GM12801 (cell line): ENCODE measurements around the gene PSMA6.

ENCODE experiments used
- CTCF ChIP-seq: IDR thresholded peaks from one replicate; pipeline ENCODE4 v1.5.1; 2011; ENCODE audit warnings: control low read depth; ENCODE audit not compliant: insufficient read length; ENCODE audit errors: extremely low read depth

The PSMA6 gene

GRCh38 chr14:35297706-35298105, 5.5 kb downstream of the PSMA6 start:
- TF ChIP-seq CTCF, result no peak

GRCh38 chr14:35298351-35298750, 6.2 kb downstream of the PSMA6 start:
- TF ChIP-seq CTCF, result no peak

- no peak for TF ChIP-seq CTCF
Measured at GRCh38 chr14:35299708-35300107, 7.5 kb downstream of the PSMA6 start.

- TF ChIP-seq CTCF, result no peak
Measured at GRCh38 chr14:35300228-35300627, 8.0 kb downstream of the PSMA6 start.

- TF ChIP-seq CTCF, result no peak
Measured at GRCh38 chr14:35301735-35302528, 9.8 kb downstream of the PSMA6 start.

GRCh38 chr14:35303149-35303935, 11.2 kb downstream of the PSMA6 start:
- TF ChIP-seq CTCF, result no peak

GRCh38 chr14:35304812-35305462, 12.8 kb downstream of the PSMA6 start:
- TF ChIP-seq CTCF, result no peak
